Smooth muscle cell of the brain vasculature (primary cell): ENCODE measurements around the gene LTBP3.

Experiments used
- DNase-seq: peaks from one replicate; pipeline ENCODE4 v3.0.0-alpha.2; 2012; ENCODE audit warnings: low read depth, low spot score

The LTBP3 gene

DNA sequence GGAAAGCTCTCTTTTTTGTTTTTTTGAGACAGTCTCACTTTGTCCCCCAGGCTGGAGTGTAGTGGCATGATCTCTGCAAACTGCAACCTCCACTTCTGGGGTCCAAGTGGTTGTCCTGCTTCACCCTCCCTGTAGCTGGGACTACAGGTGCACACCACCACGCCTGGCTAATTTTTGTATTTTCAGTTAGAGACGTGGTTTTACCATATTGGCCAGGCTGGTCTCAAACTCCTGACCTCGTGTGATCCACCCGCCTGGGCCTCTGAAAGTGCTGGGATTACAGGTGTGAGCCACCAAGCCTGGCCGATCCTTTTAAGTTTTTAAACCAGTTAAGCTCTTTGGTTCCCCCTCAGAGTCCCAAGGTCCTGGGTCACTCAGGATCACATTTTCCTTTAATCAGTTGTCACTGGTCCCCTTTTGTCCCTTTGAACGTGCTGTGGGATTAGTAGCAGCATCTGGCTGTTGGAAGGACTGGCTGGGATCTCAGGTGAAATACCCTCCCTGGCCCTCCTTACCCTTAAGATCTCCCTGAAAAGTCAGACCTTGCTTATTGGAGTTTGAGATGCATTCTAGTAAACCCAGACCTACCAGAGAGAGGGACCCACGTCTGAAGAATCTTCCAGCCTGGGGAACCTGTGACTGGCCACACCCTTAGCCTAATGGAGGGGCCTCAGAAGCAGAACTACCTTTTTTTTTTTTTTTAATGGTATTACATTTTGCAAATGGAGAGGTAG lies 51.2 kb downstream of the LTBP3 start:
- DNase-seq = no peak

DNA sequence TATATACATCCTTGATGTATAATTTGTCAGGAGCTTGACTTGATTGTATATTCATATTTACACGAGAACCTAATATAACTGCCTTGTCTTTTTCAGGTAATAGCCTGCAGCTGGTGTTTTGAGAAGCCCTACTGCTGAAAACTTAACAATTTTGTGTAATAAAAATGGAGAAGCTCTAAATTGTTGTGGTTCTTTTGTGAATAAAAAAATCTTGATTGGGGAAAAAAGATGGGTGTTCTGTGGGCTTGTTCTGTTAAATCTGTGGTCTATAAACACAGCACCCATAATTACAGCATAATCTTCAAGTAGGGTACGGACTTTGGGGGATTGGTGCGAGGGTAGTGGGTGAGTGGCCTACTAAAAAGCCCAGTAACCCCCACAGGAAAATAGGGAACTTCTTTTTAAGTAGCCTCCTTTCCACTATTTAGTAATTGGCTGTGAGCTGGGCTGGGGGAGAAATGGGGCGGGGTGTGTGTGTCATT lies 51.8 kb downstream of the LTBP3 start:
- DNase-seq = no peak

DNA sequence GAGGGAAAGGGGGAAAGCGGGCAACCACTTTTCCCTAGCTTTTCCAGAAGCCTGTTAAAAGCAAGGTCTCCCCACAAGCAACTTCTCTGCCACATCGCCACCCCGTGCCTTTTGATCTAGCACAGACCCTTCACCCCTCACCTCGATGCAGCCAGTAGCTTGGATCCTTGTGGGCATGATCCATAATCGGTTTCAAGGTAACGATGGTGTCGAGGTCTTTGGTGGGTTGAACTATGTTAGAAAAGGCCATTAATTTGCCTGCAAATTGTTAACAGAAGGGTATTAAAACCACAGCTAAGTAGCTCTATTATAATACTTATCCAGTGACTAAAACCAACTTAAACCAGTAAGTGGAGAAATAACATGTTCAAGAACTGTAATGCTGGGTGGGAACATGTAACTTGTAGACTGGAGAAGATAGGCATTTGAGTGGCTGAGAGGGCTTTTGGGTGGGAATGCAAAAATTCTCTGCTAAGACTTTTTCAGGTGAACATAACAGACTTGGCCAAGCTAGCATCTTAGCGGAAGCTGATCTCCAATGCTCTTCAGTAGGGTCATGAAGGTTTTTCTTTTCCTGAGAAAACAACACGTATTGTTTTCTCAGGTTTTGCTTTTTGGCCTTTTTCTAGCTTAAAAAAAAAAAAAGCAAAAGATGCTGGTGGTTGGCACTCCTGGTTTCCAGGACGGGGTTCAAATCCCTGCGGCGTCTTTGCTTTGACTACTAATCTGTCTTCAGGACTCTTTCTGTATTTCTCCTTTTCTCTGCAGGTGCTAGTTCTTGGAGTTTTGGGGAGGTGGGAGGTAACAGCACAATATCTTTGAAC lies 52.5 kb downstream of the LTBP3 start:
- DNase-seq = no peak

DNA sequence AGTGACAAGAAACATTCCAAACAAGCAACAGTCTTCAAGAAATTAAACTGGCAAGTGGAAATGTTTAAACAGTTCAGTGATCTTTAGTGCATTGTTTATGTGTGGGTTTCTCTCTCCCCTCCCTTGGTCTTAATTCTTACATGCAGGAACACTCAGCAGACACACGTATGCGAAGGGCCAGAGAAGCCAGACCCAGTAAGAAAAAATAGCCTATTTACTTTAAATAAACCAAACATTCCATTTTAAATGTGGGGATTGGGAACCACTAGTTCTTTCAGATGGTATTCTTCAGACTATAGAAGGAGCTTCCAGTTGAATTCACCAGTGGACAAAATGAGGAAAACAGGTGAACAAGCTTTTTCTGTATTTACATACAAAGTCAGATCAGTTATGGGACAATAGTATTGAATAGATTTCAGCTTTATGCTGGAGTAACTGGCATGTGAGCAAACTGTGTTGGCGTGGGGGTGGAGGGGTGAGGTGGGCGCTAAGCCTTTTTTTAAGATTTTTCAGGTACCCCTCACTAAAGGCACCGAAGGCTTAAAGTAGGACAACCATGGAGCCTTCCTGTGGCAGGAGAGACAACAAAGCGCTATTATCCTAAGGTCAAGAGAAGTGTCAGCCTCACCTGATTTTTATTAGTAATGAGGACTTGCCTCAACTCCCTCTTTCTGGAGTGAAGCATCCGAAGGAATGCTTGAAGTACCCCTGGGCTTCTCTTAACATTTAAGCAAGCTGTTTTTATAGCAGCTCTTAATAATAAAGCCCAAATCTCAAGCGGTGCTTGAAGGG lies 53.3 kb downstream of the LTBP3 start:
- DNase-seq = no peak

DNA sequence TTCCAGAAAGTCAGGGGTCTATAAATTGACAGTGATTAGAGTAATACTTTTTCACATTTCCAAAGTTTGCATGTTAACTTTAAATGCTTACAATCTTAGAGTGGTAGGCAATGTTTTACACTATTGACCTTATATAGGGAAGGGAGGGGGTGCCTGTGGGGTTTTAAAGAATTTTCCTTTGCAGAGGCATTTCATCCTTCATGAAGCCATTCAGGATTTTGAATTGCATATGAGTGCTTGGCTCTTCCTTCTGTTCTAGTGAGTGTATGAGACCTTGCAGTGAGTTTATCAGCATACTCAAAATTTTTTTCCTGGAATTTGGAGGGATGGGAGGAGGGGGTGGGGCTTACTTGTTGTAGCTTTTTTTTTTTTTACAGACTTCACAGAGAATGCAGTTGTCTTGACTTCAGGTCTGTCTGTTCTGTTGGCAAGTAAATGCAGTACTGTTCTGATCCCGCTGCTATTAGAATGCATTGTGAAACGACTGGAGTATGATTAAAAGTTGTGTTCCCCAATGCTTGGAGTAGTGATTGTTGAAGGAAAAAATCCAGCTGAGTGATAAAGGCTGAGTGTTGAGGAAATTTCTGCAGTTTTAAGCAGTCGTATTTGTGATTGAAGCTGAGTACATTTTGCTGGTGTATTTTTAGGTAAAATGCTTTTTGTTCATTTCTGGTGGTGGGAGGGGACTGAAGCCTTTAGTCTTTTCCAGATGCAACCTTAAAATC lies 54.0 kb downstream of the LTBP3 start:
- DNase-seq = no peak

DNA sequence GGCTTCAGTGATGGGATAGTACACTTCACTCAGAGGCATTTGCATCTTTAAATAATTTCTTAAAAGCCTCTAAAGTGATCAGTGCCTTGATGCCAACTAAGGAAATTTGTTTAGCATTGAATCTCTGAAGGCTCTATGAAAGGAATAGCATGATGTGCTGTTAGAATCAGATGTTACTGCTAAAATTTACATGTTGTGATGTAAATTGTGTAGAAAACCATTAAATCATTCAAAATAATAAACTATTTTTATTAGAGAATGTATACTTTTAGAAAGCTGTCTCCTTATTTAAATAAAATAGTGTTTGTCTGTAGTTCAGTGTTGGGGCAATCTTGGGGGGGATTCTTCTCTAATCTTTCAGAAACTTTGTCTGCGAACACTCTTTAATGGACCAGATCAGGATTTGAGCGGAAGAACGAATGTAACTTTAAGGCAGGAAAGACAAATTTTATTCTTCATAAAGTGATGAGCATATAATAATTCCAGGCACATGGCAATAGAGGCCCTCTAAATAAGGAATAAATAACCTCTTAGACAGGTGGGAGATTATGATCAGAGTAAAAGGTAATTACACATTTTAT lies 54.7 kb downstream of the LTBP3 start:
- DNase-seq = no peak

DNA sequence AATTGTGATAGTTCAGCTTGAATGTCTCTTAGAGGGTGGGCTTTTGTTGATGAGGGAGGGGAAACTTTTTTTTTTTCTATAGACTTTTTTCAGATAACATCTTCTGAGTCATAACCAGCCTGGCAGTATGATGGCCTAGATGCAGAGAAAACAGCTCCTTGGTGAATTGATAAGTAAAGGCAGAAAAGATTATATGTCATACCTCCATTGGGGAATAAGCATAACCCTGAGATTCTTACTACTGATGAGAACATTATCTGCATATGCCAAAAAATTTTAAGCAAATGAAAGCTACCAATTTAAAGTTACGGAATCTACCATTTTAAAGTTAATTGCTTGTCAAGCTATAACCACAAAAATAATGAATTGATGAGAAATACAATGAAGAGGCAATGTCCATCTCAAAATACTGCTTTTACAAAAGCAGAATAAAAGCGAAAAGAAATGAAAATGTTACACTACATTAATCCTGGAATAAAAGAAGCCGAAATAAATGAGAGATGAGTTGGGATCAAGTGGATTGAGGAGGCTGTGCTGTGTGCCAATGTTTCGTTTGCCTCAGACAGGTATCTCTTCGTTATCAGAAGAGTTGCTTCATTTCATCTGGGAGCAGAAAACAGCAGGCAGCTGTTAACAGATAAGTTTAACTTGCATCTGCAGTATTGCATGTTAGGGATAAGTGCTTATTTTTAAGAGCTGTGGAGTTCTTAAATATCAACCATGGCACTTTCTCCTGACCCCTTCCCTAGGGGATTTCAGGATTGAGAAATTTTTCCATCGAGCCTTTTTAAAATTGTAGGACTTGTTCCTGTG lies 55.4 kb downstream of the LTBP3 start:
- no peak for DNase-seq

DNA sequence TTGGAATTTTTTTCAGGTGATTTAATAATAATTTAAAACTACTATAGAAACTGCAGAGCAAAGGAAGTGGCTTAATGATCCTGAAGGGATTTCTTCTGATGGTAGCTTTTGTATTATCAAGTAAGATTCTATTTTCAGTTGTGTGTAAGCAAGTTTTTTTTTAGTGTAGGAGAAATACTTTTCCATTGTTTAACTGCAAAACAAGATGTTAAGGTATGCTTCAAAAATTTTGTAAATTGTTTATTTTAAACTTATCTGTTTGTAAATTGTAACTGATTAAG lies 55.9 kb downstream of the LTBP3 start:
- DNase-seq = no peak

DNA sequence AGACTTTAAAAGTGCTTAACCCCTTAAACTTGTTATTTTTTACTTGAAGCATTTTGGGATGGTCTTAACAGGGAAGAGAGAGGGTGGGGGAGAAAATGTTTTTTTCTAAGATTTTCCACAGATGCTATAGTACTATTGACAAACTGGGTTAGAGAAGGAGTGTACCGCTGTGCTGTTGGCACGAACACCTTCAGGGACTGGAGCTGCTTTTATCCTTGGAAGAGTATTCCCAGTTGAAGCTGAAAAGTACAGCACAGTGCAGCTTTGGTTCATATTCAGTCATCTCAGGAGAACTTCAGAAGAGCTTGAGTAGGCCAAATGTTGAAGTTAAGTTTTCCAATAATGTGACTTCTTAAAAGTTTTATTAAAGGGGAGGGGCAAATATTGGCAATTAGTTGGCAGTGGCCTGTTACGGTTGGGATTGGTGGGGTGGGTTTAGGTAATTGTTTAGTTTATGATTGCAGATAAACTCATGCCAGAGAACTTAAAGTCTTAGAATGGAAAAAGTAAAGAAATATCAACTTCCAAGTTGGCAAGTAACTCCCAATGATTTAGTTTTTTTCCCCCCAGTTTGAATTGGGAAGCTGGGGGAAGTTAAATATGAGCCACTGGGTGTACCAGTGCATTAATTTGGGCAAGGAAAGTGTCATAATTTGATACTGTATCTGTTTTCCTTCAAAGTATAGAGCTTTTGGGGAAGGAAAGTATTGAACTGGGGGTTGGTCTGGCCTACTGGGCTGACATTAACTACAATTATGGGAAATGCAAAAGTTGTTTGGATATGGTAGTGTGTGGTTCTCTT lies 56.5 kb downstream of the LTBP3 start:
- no peak for DNase-seq

DNA sequence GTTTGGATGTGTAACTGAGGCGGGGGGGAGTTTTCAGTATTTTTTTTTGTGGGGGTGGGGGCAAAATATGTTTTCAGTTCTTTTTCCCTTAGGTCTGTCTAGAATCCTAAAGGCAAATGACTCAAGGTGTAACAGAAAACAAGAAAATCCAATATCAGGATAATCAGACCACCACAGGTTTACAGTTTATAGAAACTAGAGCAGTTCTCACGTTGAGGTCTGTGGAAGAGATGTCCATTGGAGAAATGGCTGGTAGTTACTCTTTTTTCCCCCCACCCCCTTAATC lies 57.0 kb downstream of the LTBP3 start:
- DNase-seq = no peak

DNA sequence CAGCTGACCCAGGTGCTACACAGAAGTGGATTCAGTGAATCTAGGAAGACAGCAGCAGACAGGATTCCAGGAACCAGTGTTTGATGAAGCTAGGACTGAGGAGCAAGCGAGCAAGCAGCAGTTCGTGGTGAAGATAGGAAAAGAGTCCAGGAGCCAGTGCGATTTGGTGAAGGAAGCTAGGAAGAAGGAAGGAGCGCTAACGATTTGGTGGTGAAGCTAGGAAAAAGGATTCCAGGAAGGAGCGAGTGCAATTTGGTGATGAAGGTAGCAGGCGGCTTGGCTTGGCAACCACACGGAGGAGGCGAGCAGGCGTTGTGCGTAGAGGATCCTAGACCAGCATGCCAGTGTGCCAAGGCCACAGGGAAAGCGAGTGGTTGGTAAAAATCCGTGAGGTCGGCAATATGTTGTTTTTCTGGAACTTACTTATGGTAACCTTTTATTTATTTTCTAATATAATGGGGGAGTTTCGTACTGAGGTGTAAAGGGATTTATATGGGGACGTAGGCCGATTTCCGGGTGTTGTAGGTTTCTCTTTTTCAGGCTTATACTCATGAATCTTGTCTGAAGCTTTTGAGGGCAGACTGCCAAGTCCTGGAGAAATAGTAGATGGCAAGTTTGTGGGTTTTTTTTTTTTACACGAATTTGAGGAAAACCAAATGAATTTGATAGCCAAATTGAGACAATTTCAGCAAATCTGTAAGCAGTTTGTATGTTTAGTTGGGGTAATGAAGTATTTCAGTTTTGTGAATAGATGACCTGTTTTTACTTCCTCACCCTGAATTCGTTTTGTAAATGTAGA lies 57.6 kb downstream of the LTBP3 start:
- no peak for DNase-seq

DNA sequence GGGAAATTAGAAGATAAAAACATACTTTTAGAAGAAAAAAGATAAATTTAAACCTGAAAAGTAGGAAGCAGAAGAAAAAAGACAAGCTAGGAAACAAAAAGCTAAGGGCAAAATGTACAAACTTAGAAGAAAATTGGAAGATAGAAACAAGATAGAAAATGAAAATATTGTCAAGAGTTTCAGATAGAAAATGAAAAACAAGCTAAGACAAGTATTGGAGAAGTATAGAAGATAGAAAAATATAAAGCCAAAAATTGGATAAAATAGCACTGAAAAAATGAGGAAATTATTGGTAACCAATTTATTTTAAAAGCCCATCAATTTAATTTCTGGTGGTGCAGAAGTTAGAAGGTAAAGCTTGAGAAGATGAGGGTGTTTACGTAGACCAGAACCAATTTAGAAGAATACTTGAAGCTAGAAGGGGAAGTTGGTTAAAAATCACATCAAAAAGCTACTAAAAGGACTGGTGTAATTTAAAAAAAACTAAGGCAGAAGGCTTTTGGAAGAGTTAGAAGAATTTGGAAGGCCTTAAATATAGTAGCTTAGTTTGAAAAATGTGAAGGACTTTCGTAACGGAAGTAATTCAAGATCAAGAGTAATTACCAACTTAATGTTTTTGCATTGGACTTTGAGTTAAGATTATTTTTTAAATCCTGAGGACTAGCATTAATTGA lies 58.3 kb downstream of the LTBP3 start:
- DNase-seq = no peak

DNA sequence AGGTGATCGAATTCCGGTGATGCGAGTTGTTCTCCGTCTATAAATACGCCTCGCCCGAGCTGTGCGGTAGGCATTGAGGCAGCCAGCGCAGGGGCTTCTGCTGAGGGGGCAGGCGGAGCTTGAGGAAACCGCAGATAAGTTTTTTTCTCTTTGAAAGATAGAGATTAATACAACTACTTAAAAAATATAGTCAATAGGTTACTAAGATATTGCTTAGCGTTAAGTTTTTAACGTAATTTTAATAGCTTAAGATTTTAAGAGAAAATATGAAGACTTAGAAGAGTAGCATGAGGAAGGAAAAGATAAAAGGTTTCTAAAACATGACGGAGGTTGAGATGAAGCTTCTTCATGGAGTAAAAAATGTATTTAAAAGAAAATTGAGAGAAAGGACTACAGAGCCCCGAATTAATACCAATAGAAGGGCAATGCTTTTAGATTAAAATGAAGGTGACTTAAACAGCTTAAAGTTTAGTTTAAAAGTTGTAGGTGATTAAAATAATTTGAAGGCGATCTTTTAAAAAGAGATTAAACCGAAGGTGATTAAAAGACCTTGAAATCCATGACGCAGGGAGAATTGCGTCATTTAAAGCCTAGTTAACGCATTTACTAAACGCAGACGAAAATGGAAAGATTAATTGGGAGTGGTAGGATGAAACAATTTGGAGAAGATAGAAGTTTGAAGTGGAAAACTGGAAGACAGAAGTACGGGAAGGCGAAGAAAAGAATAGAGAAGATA lies 59.0 kb downstream of the LTBP3 start, which contains the start of gene MALAT1:
Gene MALAT1, plus strand, starts transcription at position 69 of the 736 bp plus-strand sequence.
- DNase-seq = peak; percentile 95

DNA sequence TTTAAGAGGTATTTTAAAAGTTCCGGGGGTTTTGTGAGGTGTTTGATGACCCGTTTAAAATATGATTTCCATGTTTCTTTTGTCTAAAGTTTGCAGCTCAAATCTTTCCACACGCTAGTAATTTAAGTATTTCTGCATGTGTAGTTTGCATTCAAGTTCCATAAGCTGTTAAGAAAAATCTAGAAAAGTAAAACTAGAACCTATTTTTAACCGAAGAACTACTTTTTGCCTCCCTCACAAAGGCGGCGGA lies 59.5 kb downstream of the LTBP3 start:
- DNase-seq = no peak

DNA sequence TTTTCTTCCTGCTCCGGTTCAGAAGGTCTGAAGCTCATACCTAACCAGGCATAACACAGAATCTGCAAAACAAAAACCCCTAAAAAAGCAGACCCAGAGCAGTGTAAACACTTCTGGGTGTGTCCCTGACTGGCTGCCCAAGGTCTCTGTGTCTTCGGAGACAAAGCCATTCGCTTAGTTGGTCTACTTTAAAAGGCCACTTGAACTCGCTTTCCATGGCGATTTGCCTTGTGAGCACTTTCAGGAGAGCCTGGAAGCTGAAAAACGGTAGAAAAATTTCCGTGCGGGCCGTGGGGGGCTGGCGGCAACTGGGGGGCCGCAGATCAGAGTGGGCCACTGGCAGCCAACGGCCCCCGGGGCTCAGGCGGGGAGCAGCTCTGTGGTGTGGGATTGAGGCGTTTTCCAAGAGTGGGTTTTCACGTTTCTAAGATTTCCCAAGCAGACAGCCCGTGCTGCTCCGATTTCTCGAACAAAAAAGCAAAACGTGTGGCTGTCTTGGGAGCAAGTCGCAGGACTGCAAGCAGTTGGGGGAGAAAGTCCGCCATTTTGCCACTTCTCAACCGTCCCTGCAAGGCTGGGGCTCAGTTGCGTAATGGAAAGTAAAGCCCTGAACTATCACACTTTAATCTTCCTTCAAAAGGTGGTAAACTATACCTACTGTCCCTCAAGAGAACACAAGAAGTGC lies 60.0 kb downstream of the LTBP3 start:
- no peak for DNase-seq

DNA sequence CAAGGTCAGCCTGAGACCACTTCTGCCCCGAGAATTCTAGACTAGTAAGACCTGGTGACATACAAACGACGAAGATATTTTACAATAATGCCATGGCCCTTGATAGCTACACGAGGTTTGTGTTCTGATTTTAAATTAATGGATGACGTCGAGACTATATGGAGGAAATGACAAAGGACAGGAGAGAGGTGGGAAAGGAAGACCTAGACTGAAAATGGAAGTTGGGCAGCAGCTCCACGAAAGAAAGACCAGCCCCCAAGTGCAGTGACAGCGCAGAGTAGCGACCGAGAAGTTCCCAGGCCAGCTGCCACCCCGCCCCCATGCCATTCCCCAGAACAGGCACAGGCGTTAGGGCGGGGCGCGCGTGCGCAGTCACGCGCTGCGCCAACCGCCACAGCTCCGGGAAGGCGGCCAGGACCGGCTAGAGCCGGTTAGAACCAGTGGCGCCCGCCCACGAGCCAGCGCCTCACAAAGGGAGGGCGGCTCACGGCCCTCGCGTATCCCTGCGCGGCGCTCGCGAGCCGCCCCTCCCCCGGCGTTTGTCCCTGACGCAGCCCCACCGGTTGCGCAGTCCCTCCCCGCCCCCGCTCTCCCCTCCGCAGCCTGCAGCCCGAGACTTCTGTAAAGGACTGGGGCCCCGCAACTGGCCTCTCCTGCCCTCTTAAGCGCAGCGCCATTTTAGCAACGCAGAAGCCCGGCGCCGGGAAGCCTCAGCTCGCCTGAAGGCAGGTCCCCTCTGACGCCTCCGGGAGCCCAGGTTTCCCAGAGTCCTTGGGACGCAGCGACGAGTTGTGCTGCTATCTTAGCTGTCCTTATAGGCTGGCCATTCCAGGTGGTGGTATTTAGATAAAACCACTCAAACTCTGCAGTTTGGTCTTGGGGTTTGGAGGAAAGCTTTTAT lies 60.8 kb downstream of the LTBP3 start:
- peak; percentile 95 for DNase-seq
